GM12878 (cell line): Measurements from ENCODE around the gene NIN. TPM values are rescaled to one million over a fixed set of nuclear protein-coding genes. Genes with fewer than 3 reads are reported as not detected.

ENCODE experiments used
- ATAC-seq: fragments of 200-7000 bp; cut with Tn5 transposase; 3 replicates; pipeline ENCODE4 v1.9.1; 2020; ENCODE audit warnings: mild to moderate bottlenecking, moderate library complexity
- Bru-seq: library from RNA; stranded (reverse); fragments of 400-500 nt; gene quantifications from one replicate; lab custom pipeline; 2021; lab: Mats Ljungman, UMichigan
- BruChase-seq, 2 experiments: library from RNA; stranded (reverse); fragments of 400-500 nt; gene quantifications; one replicate each; lab custom pipeline; 2021; lab: Mats Ljungman, UMichigan
- BruUV-seq: library from RNA; stranded (reverse); fragments of 400-500 nt; replicated peaks from 2 replicates; lab custom pipeline; 2021; lab: Mats Ljungman, UMichigan
- CTCF ChIA-PET: fragments of 300-600 bp; sonication (Branson Sonifier 250); formaldehyde crosslinking; extraction: SDS; loops from one replicate; lab custom pipeline; 2021; ENCODE audit warnings: inconsistent platforms; lab: Yijun Ruan, JAX
- POLR2A ChIA-PET: fragments of 350-600 bp; formaldehyde crosslinking; extraction: SDS; loops from one replicate; lab custom pipeline; 2021; ENCODE audit warnings: inconsistent platforms; lab: Charles Lee
- RAD21 ChIA-PET: fragments of 300-600 bp; sonication (Branson Sonifier 250); formaldehyde crosslinking; loops from one replicate; lab custom pipeline; 2023; ENCODE audit warnings: antibody characterized with exemption; ENCODE audit not compliant: unreplicated experiment; lab: Charles Lee
- SMC1A ChIA-PET: fragments of 300-600 bp; sonication (Branson Sonifier 250); formaldehyde crosslinking; loops from one replicate; lab custom pipeline; 2023; ENCODE audit not compliant: unreplicated experiment, uncharacterized antibody; lab: Charles Lee
- DNase-seq: peaks from one replicate; pipeline ENCODE4 v3.0.0-alpha.2; 2011; ENCODE audit warnings: low read depth, low spot score
- FAIRE-seq: peaks from 3 replicates; lab custom pipeline; 2011; peaks lifted over from hg19 to GRCh38; lab: Jason Lieb, UNC
- H2AFZ ChIP-seq: 2 replicates; pipeline ENCODE4 v1.6.0; 2011; ENCODE audit warnings: low read depth, low read length, control low read depth; ENCODE audit not compliant: control insufficient read depth
- H3K27ac ChIP-seq: 2 replicates; pipeline ENCODE4 v1.5.1; 2011; ENCODE audit warnings: control low read depth; ENCODE audit not compliant: control insufficient read depth, insufficient read depth
- H3K27me3 ChIP-seq, 2 experiments: replicated peaks in 1 of 2; 2 replicates each; pipeline versions ENCODE4 v1.6.0 to v1.6.1; 2011; ENCODE audit warnings: low read length in 1 of 2; ENCODE audit not compliant: control insufficient read depth in 2 of 2, insufficient read depth in 2 of 2
- H3K36me3 ChIP-seq, 2 experiments: 2 replicates each; pipeline ENCODE4 v1.5.1; 2011; ENCODE audit warnings: low read length in 1 of 2; ENCODE audit not compliant: control insufficient read depth in 2 of 2, insufficient read depth in 2 of 2
- H3K4me1 ChIP-seq: 2 replicates; pipeline ENCODE4 v1.6.1; 2011; ENCODE audit warnings: mild to moderate bottlenecking, low read length, moderate library complexity, mixed read lengths; ENCODE audit not compliant: control insufficient read depth, insufficient read depth
- H3K4me2 ChIP-seq: 2 replicates; pipeline ENCODE4 v1.6.0; 2011; ENCODE audit warnings: control low read depth; ENCODE audit not compliant: control insufficient read depth, insufficient read depth
- H3K4me3 ChIP-seq: fragments of 200-600 bp; sonication (generic); 2 replicates; pipeline ENCODE4 v1.5.1; 2016
- H3K79me2 ChIP-seq: 2 replicates; pipeline ENCODE4 v1.6.0; 2011; ENCODE audit warnings: low read length; ENCODE audit not compliant: control insufficient read depth, insufficient read depth
- H3K9ac ChIP-seq: 2 replicates; pipeline ENCODE4 v1.8.0; 2011; ENCODE audit warnings: low read length, control low read depth, mixed read lengths; ENCODE audit not compliant: control insufficient read depth, insufficient read depth
- H3K9me3 ChIP-seq: replicated peaks from 3 replicates; pipeline ENCODE4 v1.5.1; 2011; ENCODE audit warnings: mild to moderate bottlenecking, low read length; ENCODE audit not compliant: control insufficient read depth, insufficient read depth
- H4K20me1 ChIP-seq: 2 replicates; pipeline ENCODE4 v1.6.0; 2011; ENCODE audit not compliant: control insufficient read depth, insufficient read depth
- CBFB ChIP-seq: IDR thresholded peaks from 2 replicates; pipeline ENCODE4 v1.6.1; 2016; ENCODE audit warnings: antibody characterized with exemption, low read depth
- GABPA ChIP-seq: IDR thresholded peaks from 2 replicates; pipeline ENCODE4 v1.6.1; 2014; ENCODE audit warnings: antibody characterized with exemption, low read depth, mild to moderate bottlenecking, inconsistent platforms
- GATAD2B ChIP-seq: fragments of 450-650 bp; conservative IDR thresholded peaks from 2 replicates; pipeline ENCODE4 v1.6.1; 2017; ENCODE audit warnings: low read depth, mild to moderate bottlenecking, moderate library complexity
- KAT2A ChIP-seq: conservative IDR thresholded peaks from 2 replicates; pipeline ENCODE4 v1.6.1; 2011; ENCODE audit warnings: low read depth, low read length; ENCODE audit not compliant: control insufficient read depth
- KLF5 ChIP-seq: fragments of 450-650 bp; IDR thresholded peaks from 2 replicates; pipeline ENCODE4 v1.6.1; 2014; ENCODE audit warnings: mild to moderate bottlenecking; ENCODE audit not compliant: partially characterized antibody
- MEF2A ChIP-seq: IDR thresholded peaks from 2 replicates; pipeline ENCODE4 v1.6.1; 2011; ENCODE audit warnings: low read depth, mild to moderate bottlenecking, low read length, moderate library complexity; ENCODE audit not compliant: insufficient read depth
- MTA3 ChIP-seq: IDR thresholded peaks from 2 replicates; pipeline ENCODE4 v1.6.1; 2012; ENCODE audit warnings: low read length, inconsistent platforms, borderline replicate concordance
- PRDM15 ChIP-seq: fragments of 450-650 bp; formaldehyde crosslinking; IDR thresholded peaks from 2 replicates; pipeline ENCODE4 v1.4.0; 2020; ENCODE audit warnings: mild to moderate bottlenecking, moderate library complexity
- RBBP5 ChIP-seq: fragments of 200-600 bp; sonication (generic); conservative IDR thresholded peaks from 2 replicates; pipeline ENCODE4 v1.6.1; 2016
- SIN3A ChIP-seq: IDR thresholded peaks from 2 replicates; pipeline ENCODE4 v1.6.1; 2012; ENCODE audit warnings: low read depth, low read length, improper control_type of control experiment
- SP1 ChIP-seq: IDR thresholded peaks from one replicate; pipeline ENCODE4 v1.6.1; 2011; ENCODE audit warnings: low read depth, low read length
- TCF7 ChIP-seq: IDR thresholded peaks from 2 replicates; pipeline ENCODE4 v1.6.1; 2014; ENCODE audit warnings: antibody characterized with exemption, borderline replicate concordance
- USF2 ChIP-seq: IDR thresholded peaks from 2 replicates; pipeline ENCODE4 v1.6.1; 2011; ENCODE audit warnings: low read depth, low read length, improper control_type of control experiment, borderline replicate concordance
- YBX1 ChIP-seq: fragments of 450-650 bp; IDR thresholded peaks from 2 replicates; pipeline ENCODE4 v1.6.1; 2016; ENCODE audit warnings: antibody characterized with exemption
- ZNF207 ChIP-seq: fragments of 450-650 bp; IDR thresholded peaks from 2 replicates; pipeline ENCODE4 v1.6.1; 2014; ENCODE audit warnings: antibody characterized with exemption, mild to moderate bottlenecking, borderline replicate concordance
- WGBS: methylation state at CpG from one replicate; pipeline ENCODE4 v1.1.6; 2016; ENCODE audit warnings: low lambda C conversion rate; ENCODE audit not compliant: insufficient replicate concordance, insufficient coverage; ENCODE audit errors: missing lambda C conversion rate; 5-methylcytosine and 5-hydroxymethylcytosine counted together
- in situ Hi-C: fragments of 300-500 bp; cut with MboI; formaldehyde crosslinking; loops from 9 replicates; pipeline ENCODE4 v1.14.3; 2018; ENCODE audit warnings: mixed read lengths
- intact Hi-C: fragments of 100-400 bp; cut with micrococcal nuclease; formaldehyde crosslinking; loops from one replicate; pipeline ENCODE4 v1.14.2; 2022; ENCODE audit not compliant: unreplicated experiment
- long read RNA-seq, 2 experiments: library from polyadenylated mRNA; unstranded; transcript quantifications; one replicate each; pipeline ENCODE4 v2.0.0, GENCODE V29; 2019 to 2020
- polyA minus RNA-seq, 3 experiments: library from RNA; depleted of rRNA, polyadenylated mRNA; stranded (reverse); fragments of >200 nt; gene quantifications; 2 replicates each; pipeline ENCODE4 v1.2.3, GENCODE V29; 2011
- polyA plus RNA-seq, 11 experiments: library from polyadenylated mRNA; depleted of rRNA in 4 of 11; unstranded in 6 of 11; stranded (reverse) in 5 of 11; fragments of >200 nt; fragmentation: Nextera tagmentation in 4 of 11; fragmentation: Illumina TruSeq in 1 of 11; extraction: Ambion mirVana in 4 of 11; extraction: Trizol in 1 of 11; gene quantifications; 1 replicate in 1 of 11; 2 replicates in 10 of 11; pipeline versions ENCODE4 v1.2.1 to v1.2.3, GENCODE V29; 2011 to 2016; ENCODE audit warnings: inconsistent platforms in 2 of 11, missing spikeins in 2 of 11, low read depth in 1 of 11
- total RNA-seq, 4 experiments: library from RNA; depleted of rRNA in 3 of 4; stranded (reverse); fragments of >200 nt in 3 of 4; fragmentation: Illumina TruSeq in 1 of 4; extraction: Trizol in 1 of 4; gene quantifications; 2 replicates each; pipeline versions ENCODE4 v1.2.1 to v1.2.3, GENCODE V29; 2013 to 2021

Gene NIN
- total RNA-seq (2013; cell fraction: nucleolus; rRNA removed) = 248 and 265 TPM in 2 replicates
- 92.2 and 103 TPM in 2 replicates for total RNA-seq (2014; rRNA removed)
- 133 and 138 TPM in 2 replicates for total RNA-seq (2014; rRNA removed; fragmentation: Illumina TruSeq; extraction: Trizol)
- total RNA-seq (2021) = 134 and 135 TPM in 2 replicates
- polyA plus RNA-seq (2011; ENCODE audit: low read depth) = 39.4 TPM
- polyA plus RNA-seq (2011; rRNA removed) = 44.0 and 51.2 TPM in 2 replicates
- polyA plus RNA-seq (2011; cell fraction: cytosol; rRNA removed) = 23.7 and 24.4 TPM in 2 replicates
- polyA plus RNA-seq (2011; cell fraction: nucleus; rRNA removed) = 52.6 and 57.6 TPM in 2 replicates
- 51.7 and 57.1 TPM in 2 replicates for polyA plus RNA-seq (2012)
- polyA plus RNA-seq (2014; fragmentation: Illumina TruSeq; extraction: Trizol) = 101 and 122 TPM in 2 replicates
- polyA plus RNA-seq (2014; fragmentation: Nextera tagmentation; extraction: Ambion mirVana) = 10 to 100 TPM; 16.2 to 17.0 TPM
- 57.5 and 67.6 TPM in 2 replicates for polyA plus RNA-seq (2014; rRNA removed)
- 10 to 100 TPM; 30.5 to 73.1 TPM for polyA plus RNA-seq (2016; fragmentation: Nextera tagmentation; extraction: Ambion mirVana)
- 60.8 and 87.0 TPM in 2 replicates for polyA minus RNA-seq (2011; rRNA and poly(A)+ RNA removed)
- polyA minus RNA-seq (2011; cell fraction: cytosol; rRNA and poly(A)+ RNA removed) = 25.0 and 33.6 TPM in 2 replicates
- 52.8 and 99.4 TPM in 2 replicates for polyA minus RNA-seq (2011; cell fraction: nucleus; rRNA and poly(A)+ RNA removed)
- Bru-seq, nascent RNA = percentile 93 among the genes with signal in this experiment
- BruChase-seq, experiment 1, labeled RNA remaining after a 6-hour chase = percentile 91 among the genes with signal in this experiment
- percentile 90 among the genes with signal in this experiment for BruChase-seq, experiment 2, labeled RNA remaining after a 2-hour chase
- long read RNA-seq, experiment 1, partial matches to known transcripts = 7 of 13 reads
- long read RNA-seq, experiment 1, other reads (novel, unspliced or antisense) = 6 of 13 reads
- long read RNA-seq, experiment 2, partial matches to known transcripts = 35 of 68 reads
- long read RNA-seq, experiment 2, other reads (novel, unspliced or antisense) = 33 of 68 reads

GRCh38 chr14:50830932-50831725 lies at the start of gene NIN:
TSS of gene NIN (minus strand) at chr14:50831162. CDS start at chr14:50822056, 9,106 bp downstream.
- ChIA-PET POLR2A (interaction anchor here (0.5 to 6.0 kb wide), 6 partner anchors 9 to 872 kb away, joined by 3 to 36 read pairs (median 6); no protein-coding TSS in a partner anchor), CTCF (interaction anchor here (0.6 to 9.2 kb wide), 6 partner anchors 8 to 55 kb away, joined by 3 to 98 read pairs (median 4); no protein-coding TSS in a partner anchor), RAD21 (interaction anchor here (1.0 to 6.8 kb wide), 6 partner anchors 8 to 54 kb away, joined by 3 to 106 read pairs (median 23); no protein-coding TSS in a partner anchor), SMC1A (interaction anchor here (0.7 to 16.9 kb wide), 4 partner anchors 12 to 39 kb away, joined by 4 to 360 read pairs (median 27); no protein-coding TSS in a partner anchor)
- Histone ChIP-seq H3K9me3 (no peaks in the 10 kb centered on the region), H3K9ac (peak within 1 kb of the TSS; percentile 83), H3K4me3 (peak within 1 kb of the TSS; percentile 96), H3K36me3 (peaks cover 0 to 2% of the 10 kb centered on the region in 2 experiments; a peak in 1 of 4 replicates), H4K20me1 (0 out of 2 replicates have a peak, but pooled peaks cover 4% of the 10 kb centered on the region), H3K27ac (peak within 1 kb of the TSS; percentile 87), H3K27me3 (no peaks in the 10 kb centered on the region), H3K4me2 (peak within 1 kb of the TSS; percentile 80), H3K79me2 (peaks cover 64% of the 10 kb centered on the region), H2AFZ (peak within 1 kb of the TSS; percentile 63), H3K4me1 (peaks cover 26% of the 10 kb centered on the region)
- WGBS = under 1% methylated on average over 70 of the region's 97 CpGs
- in situ Hi-C loops (no loop called here), intact Hi-C loops (loop anchor here (2.0 kb wide), 2 partner anchors 30 to 40 kb away; no protein-coding TSS in a partner anchor)
- FAIRE-seq = no peak
- peak; percentile 89 for ATAC-seq
- BruUV-seq = no TSS peak
- no peak for DNase-seq
- peak; percentile 86 for TF ChIP-seq GATAD2B
- no peak for TF ChIP-seq YBX1
- no peak for TF ChIP-seq KLF5
- TF ChIP-seq ZNF207 = no peak
- TF ChIP-seq PRDM15 (CRISPR knock-in tag) = no peak
- no peak for TF ChIP-seq SP1
- 0 out of 2 replicates have a peak, but pooled peaks have one; percentile 4 for TF ChIP-seq MEF2A
- no peak for TF ChIP-seq TCF7
- no peak for TF ChIP-seq GABPA
- TF ChIP-seq KAT2A = no peak
- no peak for TF ChIP-seq USF2
- peak; percentile 52; the same call in 1 of the 2 replicates for TF ChIP-seq CBFB
- no peak for TF ChIP-seq SIN3A
- no peak for TF ChIP-seq MTA3
- TF ChIP-seq RBBP5 = no peak
